ENCODE data around the gene ACOXL. TPM values are rescaled to one million over a fixed set of nuclear protein-coding genes. Genes with fewer than 3 reads are reported as not detected.

Gene ACOXL
- total and polyA plus RNA-seq, 2 donors (not counting 3 experiments of a cell fraction or from before 2014, with no cell fraction given) = not detected

DNA sequence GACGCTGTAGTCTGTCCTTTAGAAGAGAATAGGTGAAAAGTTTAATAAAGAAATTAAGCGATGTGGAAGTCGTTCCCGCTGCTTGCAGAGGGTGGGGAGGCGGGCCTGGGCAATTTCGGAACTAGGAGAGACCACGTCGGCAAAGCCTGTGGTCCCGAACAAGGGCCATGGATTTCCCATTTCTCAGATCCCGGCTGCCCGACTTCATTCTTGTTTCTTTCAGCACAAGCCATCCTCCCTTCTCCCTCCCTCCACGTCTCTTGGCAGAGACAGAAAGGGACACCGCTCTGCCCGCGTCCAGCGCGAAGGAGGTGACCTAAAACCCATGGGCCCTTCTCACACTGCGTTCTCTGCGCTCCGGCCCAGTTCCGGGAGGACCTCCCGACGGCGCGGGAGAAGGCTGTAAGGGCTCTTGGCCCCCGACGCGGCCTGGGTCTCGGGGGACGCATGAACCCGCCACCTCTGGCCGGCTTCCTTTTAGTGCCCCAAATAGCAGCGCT lies 386.2 kb downstream of the ACOXL start:
- no TSS peak for BruUV-seq (replicated peaks)
- Histone ChIP-seq H3K79me2 (ENCODE audit: control insufficient read depth, insufficient read depth, low read length) (no peaks in the 10 kb centered on the region), H3K36me3 (ENCODE audit: control insufficient read depth in 2 of 2, extremely low read depth in 1 of 2, insufficient read depth in 2 of 2, low read length in 2 of 2) (no peaks in the 10 kb centered on the region), H3K27ac (ENCODE audit: insufficient read depth, low read depth, low read length) (no peak overlapping the region), H4K20me1 (replicated peaks; ENCODE audit: control insufficient read depth, extremely low read depth, insufficient read depth, low read length) (no peaks in the 10 kb centered on the region), H3K4me1 (ENCODE audit: control insufficient read depth, extremely low read depth, insufficient read depth, low read length) (peaks cover 37% of the 10 kb centered on the region), H3K4me3 (replicated peaks in 1 of 3; ENCODE audit: insufficient read depth in 1 of 3, low read depth in 1 of 3, low read length in 3 of 3) (peak overlapping the region; percentile 1 to 56 (median 27)), H3K27me3 (ENCODE audit: control insufficient read depth in 2 of 2, insufficient read depth in 2 of 2, low read length in 2 of 2) (peaks cover 26 to 64% of the 10 kb centered on the region in 2 experiments), H3K9ac (replicated peaks; ENCODE audit: extremely low read depth, insufficient read depth, low read length) (peak overlapping the region; percentile 48), H2AFZ (ENCODE audit: low read depth, low read length) (peak overlapping the region; percentile 82), H3K9me3 (replicated peaks; ENCODE audit: control insufficient read depth, insufficient read depth, low read length) (no peaks in the 10 kb centered on the region), H3K9me1 (replicated peaks; ENCODE audit: control insufficient read depth, extremely low read depth, insufficient read depth, low read length) (no peaks in the 10 kb centered on the region), H3K4me2 (ENCODE audit: insufficient read depth, low read length) (peak overlapping the region; percentile 88)
- POLR2A ChIA-PET = no interaction called here
- intact Hi-C loops (cut with micrococcal nuclease) = loop anchor here (5.0 kb wide), 1 partner anchor 306 kb away; no protein-coding TSS in a partner anchor
- TF ChIP-seq EZH2 (IDR thresholded peaks at IDR 0.05; ENCODE audit: borderline replicate concordance, low read depth, low read length, severe bottlenecking) (no peak), MYC (IDR thresholded peaks at IDR 0.05; ENCODE audit: low read depth, low read length) (no peak), POLR2AphosphoS5 (IDR thresholded peaks at IDR 0.05; ENCODE audit: insufficient read depth, low read depth, low read length) (no peak), GATA2 (IDR thresholded peaks at IDR 0.05; ENCODE audit: insufficient read depth, insufficient read length, low read depth, low read length) (no peak), JUN (IDR thresholded peaks at IDR 0.05; ENCODE audit: borderline replicate concordance, insufficient read depth, insufficient read length, low read depth) (no peak), FOS (IDR thresholded peaks at IDR 0.05; ENCODE audit: borderline replicate concordance, insufficient read depth, low read length) (no peak)
- TF ChIP-seq, protein P1, sequence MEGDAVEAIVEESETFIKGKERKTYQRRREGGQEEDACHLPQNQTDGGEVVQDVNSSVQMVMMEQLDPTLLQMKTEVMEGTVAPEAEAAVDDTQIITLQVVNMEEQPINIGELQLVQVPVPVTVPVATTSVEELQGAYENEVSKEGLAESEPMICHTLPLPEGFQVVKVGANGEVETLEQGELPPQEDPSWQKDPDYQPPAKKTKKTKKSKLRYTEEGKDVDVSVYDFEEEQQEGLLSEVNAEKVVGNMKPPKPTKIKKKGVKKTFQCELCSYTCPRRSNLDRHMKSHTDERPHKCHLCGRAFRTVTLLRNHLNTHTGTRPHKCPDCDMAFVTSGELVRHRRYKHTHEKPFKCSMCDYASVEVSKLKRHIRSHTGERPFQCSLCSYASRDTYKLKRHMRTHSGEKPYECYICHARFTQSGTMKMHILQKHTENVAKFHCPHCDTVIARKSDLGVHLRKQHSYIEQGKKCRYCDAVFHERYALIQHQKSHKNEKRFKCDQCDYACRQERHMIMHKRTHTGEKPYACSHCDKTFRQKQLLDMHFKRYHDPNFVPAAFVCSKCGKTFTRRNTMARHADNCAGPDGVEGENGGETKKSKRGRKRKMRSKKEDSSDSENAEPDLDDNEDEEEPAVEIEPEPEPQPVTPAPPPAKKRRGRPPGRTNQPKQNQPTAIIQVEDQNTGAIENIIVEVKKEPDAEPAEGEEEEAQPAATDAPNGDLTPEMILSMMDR (IDR thresholded peaks at IDR 0.05; ENCODE audit: extremely low read depth in 1 of 2, insufficient read depth in 1 of 2, low read depth in 1 of 2, low read length in 2 of 2) = no peak
- TF ChIP-seq, protein P2, sequence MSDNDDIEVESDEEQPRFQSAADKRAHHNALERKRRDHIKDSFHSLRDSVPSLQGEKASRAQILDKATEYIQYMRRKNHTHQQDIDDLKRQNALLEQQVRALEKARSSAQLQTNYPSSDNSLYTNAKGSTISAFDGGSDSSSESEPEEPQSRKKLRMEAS (IDR thresholded peaks at IDR 0.05; ENCODE audit: insufficient read depth, insufficient read length) = no peak
- DNase-seq (ENCODE audit: low read depth, low spot score) (peak; percentile 19), FAIRE-seq (no peak)
- dilution Hi-C loops (cut with MboI; ENCODE audit: extremely low pct_ligation_motif_present, low sequenced_read_pairs) = no loop called here
- CTCF ChIA-PET = interaction anchor here (0.7 to 2.5 kb wide), 4 partner anchors 18 to 581 kb away, joined by 3 to 23 read pairs (median 4); no protein-coding TSS in a partner anchor
